Endothelial cell of umbilical vein (primary cell): Measurements from ENCODE around the gene POLR2J. TPM values are rescaled to one million over a fixed set of nuclear protein-coding genes. Genes with fewer than 3 reads are reported as not detected.
A peak's percentile ranks its signal among the peaks of the same experiment; 100 is the strongest.
"Not testable (repeated sequence)": the region's sequence is repeated elsewhere in the genome, so short reads cannot be mapped to it uniquely, and the experiment has no call there.

ENCODE experiments used
- BruUV-seq: library from RNA; stranded (reverse); fragments of 400-500 nt; replicated peaks from 2 replicates; lab custom pipeline; 2021; lab: Mats Ljungman, UMichigan
- CTCF ChIA-PET: fragments of 300-600, 350-600 bp; sonication (Branson Sonifier 250); formaldehyde crosslinking; loops from one replicate; lab custom pipeline; 2021; ENCODE audit warnings: antibody characterized with exemption, inconsistent platforms; lab: Charles Lee
- POLR2A ChIA-PET: fragments of 300-600, 350-600 bp; sonication (Branson Sonifier 250); formaldehyde crosslinking; loops from one replicate; lab custom pipeline; 2021; ENCODE audit warnings: antibody characterized with exemption, inconsistent platforms; lab: Charles Lee
- DNase-seq: peaks from one replicate; pipeline ENCODE4 v3.0.0-alpha.2; 2011; ENCODE audit warnings: low read depth, low spot score
- FAIRE-seq: peaks from 2 replicates; lab custom pipeline; 2011; peaks lifted over from hg19 to GRCh38; lab: Jason Lieb, UNC
- H2AFZ ChIP-seq: 2 replicates; pipeline ENCODE4 v1.6.0; 2012; ENCODE audit warnings: low read depth, low read length, control low read depth, inconsistent platforms
- H3K27ac ChIP-seq: 2 replicates; pipeline ENCODE4 v1.5.1; 2011; ENCODE audit warnings: low read depth, mild to moderate bottlenecking, control low read depth, low read length, moderate library complexity; ENCODE audit not compliant: insufficient read depth
- H3K27me3 ChIP-seq, 2 experiments: 2 replicates each; pipeline versions ENCODE4 v1.6.0 to v1.6.1; 2011; ENCODE audit warnings: low read length in 2 of 2, mixed read lengths in 1 of 2; ENCODE audit not compliant: control insufficient read depth in 2 of 2, insufficient read depth in 2 of 2
- H3K36me3 ChIP-seq, 2 experiments: 2 replicates in 1 of 2; 3 replicates in 1 of 2; pipeline ENCODE4 v1.5.1; 2011; ENCODE audit warnings: low read length in 2 of 2, mild to moderate bottlenecking in 1 of 2, moderate library complexity in 1 of 2; ENCODE audit not compliant: control insufficient read depth in 2 of 2, insufficient read depth in 2 of 2; ENCODE audit errors: extremely low read depth in 1 of 2
- H3K4me1 ChIP-seq: 3 replicates; pipeline ENCODE4 v1.5.1; 2011; ENCODE audit warnings: mild to moderate bottlenecking, low read length; ENCODE audit not compliant: control insufficient read depth, insufficient read depth; ENCODE audit errors: extremely low read depth
- H3K4me2 ChIP-seq: 2 replicates; pipeline ENCODE4 v1.6.1; 2011; ENCODE audit warnings: low read length, control low read depth, mixed read lengths; ENCODE audit not compliant: insufficient read depth
- H3K4me3 ChIP-seq, 3 experiments: fragments of 200-600 bp in 1 of 3; sonication (generic), shearing (Covaris generic) in 1 of 3; replicated peaks in 1 of 3; 2 replicates each; pipeline ENCODE4 v1.5.1; 2011 to 2016; ENCODE audit warnings: control low read depth in 3 of 3, low read length in 3 of 3, mild to moderate bottlenecking in 2 of 3, inconsistent platforms in 1 of 3, low read depth in 1 of 3, moderate library complexity in 1 of 3; ENCODE audit not compliant: insufficient read depth in 1 of 3
- H3K79me2 ChIP-seq: 2 replicates; pipeline ENCODE4 v1.6.0; 2012; ENCODE audit warnings: low read length, inconsistent platforms; ENCODE audit not compliant: control insufficient read depth, insufficient read depth
- H3K9ac ChIP-seq: replicated peaks from 2 replicates; pipeline ENCODE3; 2011; ENCODE audit warnings: low read length, control low read depth; ENCODE audit not compliant: insufficient read depth; ENCODE audit errors: extremely low read depth
- H3K9me1 ChIP-seq: replicated peaks from 3 replicates; pipeline ENCODE4 v1.6.0; 2011; ENCODE audit warnings: mild to moderate bottlenecking, low read length; ENCODE audit not compliant: control insufficient read depth, insufficient read depth; ENCODE audit errors: extremely low read depth
- H3K9me3 ChIP-seq: replicated peaks from 2 replicates; pipeline ENCODE4 v1.5.1; 2012; ENCODE audit warnings: low read length, inconsistent platforms; ENCODE audit not compliant: control insufficient read depth, insufficient read depth
- H4K20me1 ChIP-seq: replicated peaks from 2 replicates; pipeline ENCODE3; 2011; ENCODE audit warnings: mild to moderate bottlenecking, low read length; ENCODE audit not compliant: control insufficient read depth, insufficient read depth; ENCODE audit errors: extremely low read depth
- dilution Hi-C: fragments of 300-500 bp; cut with MboI; formaldehyde crosslinking; loops from one replicate; pipeline ENCODE4 v1.15.0; 2019; ENCODE audit warnings: low sequenced_read_pairs; ENCODE audit not compliant: extremely low pct_ligation_motif_present
- intact Hi-C: fragments of 100-400 bp; cut with micrococcal nuclease; formaldehyde crosslinking; loops from one replicate; pipeline ENCODE4 v1.10.0; 2022
- polyA plus RNA-seq, 4 experiments: library from polyadenylated mRNA; depleted of rRNA in 3 of 4; stranded (reverse) in 3 of 4; unstranded in 1 of 4; fragments of >200 nt; gene quantifications; 2 replicates each; pipeline versions ENCODE4 v1.2.1 to v1.2.3, GENCODE V29; 2011 to 2012; ENCODE audit warnings: missing spikeins in 1 of 4
- total RNA-seq: library from RNA; stranded (reverse); gene quantifications from 2 replicates; pipeline ENCODE4 v1.2.3, GENCODE V29; 2021

Gene POLR2J
- total and polyA plus RNA-seq, 2 donors (not counting 3 experiments of a cell fraction or from before 2014, with no cell fraction given) = 48.7 to 93.6 TPM

DNA sequence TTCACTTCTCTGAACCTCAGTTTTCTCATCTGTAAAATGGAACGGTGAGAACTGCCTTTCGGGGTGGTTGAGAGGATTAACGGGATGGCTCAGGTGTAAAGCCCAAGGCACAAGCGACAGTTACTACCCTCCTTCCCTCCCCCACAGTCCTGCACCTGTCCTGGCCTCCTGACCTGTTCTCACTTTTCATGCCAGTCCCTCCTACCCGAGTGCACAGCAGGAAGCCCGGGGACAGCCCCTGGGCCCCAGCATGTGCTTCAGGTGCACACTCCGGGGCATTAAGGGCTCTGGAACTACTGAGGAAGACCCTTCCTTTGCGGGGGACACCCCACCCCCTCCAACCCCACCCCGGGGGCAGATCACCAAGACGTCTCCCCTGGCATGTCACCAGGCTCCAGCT is 38.2 kb upstream of the POLR2J start:
- dilution Hi-C loops, POLR2A ChIA-PET: not testable (repeated sequence)

GRCh38 chr7:102515889-102516288 is 37.2 kb upstream of the POLR2J start:
- H3K4me3 ChIP-seq, BruUV-seq, DNase-seq, intact Hi-C loops, H3K4me1 ChIP-seq, dilution Hi-C loops, FAIRE-seq, H2AFZ ChIP-seq, H3K9me3 ChIP-seq, CTCF ChIA-PET, H3K4me2 ChIP-seq, H3K36me3 ChIP-seq, H3K79me2 ChIP-seq, H3K9me1 ChIP-seq, H3K27ac ChIP-seq, H3K9ac ChIP-seq, H3K27me3 ChIP-seq, POLR2A ChIA-PET, H4K20me1 ChIP-seq: not testable (repeated sequence)

More for the DNA sequence above, 38.2 kb upstream of the POLR2J start:
- H3K4me1 ChIP-seq, DNase-seq, FAIRE-seq, H3K79me2 ChIP-seq, CTCF ChIA-PET, H2AFZ ChIP-seq, H3K4me2 ChIP-seq, H3K36me3 ChIP-seq, intact Hi-C loops, H3K9me3 ChIP-seq, H3K27me3 ChIP-seq, H3K4me3 ChIP-seq, H4K20me1 ChIP-seq, H3K9ac ChIP-seq, H3K27ac ChIP-seq, BruUV-seq, H3K9me1 ChIP-seq: not testable (repeated sequence)

GRCh38 chr7:102514881-102515721 is 36.4 kb upstream of the POLR2J start:
- H3K9ac ChIP-seq, H4K20me1 ChIP-seq, DNase-seq, H3K4me1 ChIP-seq, H3K79me2 ChIP-seq, H2AFZ ChIP-seq, H3K4me3 ChIP-seq, H3K4me2 ChIP-seq, CTCF ChIA-PET, H3K27me3 ChIP-seq, H3K27ac ChIP-seq, BruUV-seq, H3K36me3 ChIP-seq, intact Hi-C loops, POLR2A ChIA-PET, H3K9me3 ChIP-seq, H3K9me1 ChIP-seq, dilution Hi-C loops: not testable (repeated sequence)
- FAIRE-seq = peak; percentile 90

GRCh38 chr7:102512642-102513221 is 34.0 kb upstream of the POLR2J start:
- peak overlapping the region; percentile 51 for H2AFZ ChIP-seq
- H3K9me1 ChIP-seq, dilution Hi-C loops, intact Hi-C loops, H3K27me3 ChIP-seq, H3K4me1 ChIP-seq, FAIRE-seq, POLR2A ChIA-PET, H3K27ac ChIP-seq, H3K9me3 ChIP-seq, CTCF ChIA-PET, H3K79me2 ChIP-seq, H4K20me1 ChIP-seq, H3K9ac ChIP-seq, H3K36me3 ChIP-seq, BruUV-seq: not testable (repeated sequence)
- peak; percentile 59 for DNase-seq
- H3K4me2 ChIP-seq = peak overlapping the region; percentile 11
- peak overlapping the region in 1 of 3 experiments; percentile 27 for H3K4me3 ChIP-seq
